Effector memory CD4-positive, alpha-beta T cell (primary cell): ENCODE data around the gene UBE2E2.
"Not testable (repeated sequence)": the region's sequence is repeated elsewhere in the genome, so short reads cannot be mapped to it uniquely, and the experiment has no call there.

Source experiments
- DNase-seq, 3 donors: peaks; one replicate each; pipeline ENCODE4 v3.0.0-alpha.2; 2020
- H3K27ac ChIP-seq: 2 replicates; pipeline ENCODE4 v1.7.0; 2013; ENCODE audit warnings: mild to moderate bottlenecking, low read length, moderate library complexity; ENCODE audit not compliant: insufficient read depth, poor library complexity, severe bottlenecking
- H3K27me3 ChIP-seq: replicated peaks from 2 replicates; pipeline ENCODE4 v1.7.0; 2013; ENCODE audit warnings: mild to moderate bottlenecking, low read length; ENCODE audit not compliant: insufficient read depth, control insufficient read depth, poor library complexity, severe bottlenecking
- H3K36me3 ChIP-seq: 2 replicates; pipeline ENCODE4 v1.7.0; 2013; ENCODE audit warnings: mild to moderate bottlenecking, low read length, moderate library complexity; ENCODE audit not compliant: control insufficient read depth, insufficient read depth
- H3K4me1 ChIP-seq: 2 replicates; pipeline ENCODE4 v1.7.0; 2013; ENCODE audit warnings: low read length, mild to moderate bottlenecking; ENCODE audit not compliant: control insufficient read depth, insufficient read depth, poor library complexity, severe bottlenecking
- H3K4me3 ChIP-seq: 2 replicates; pipeline ENCODE4 v1.7.0; 2013; ENCODE audit warnings: low read length, low read depth, mild to moderate bottlenecking; ENCODE audit not compliant: insufficient read depth, poor library complexity, severe bottlenecking
- H3K9me3 ChIP-seq: 2 replicates; pipeline ENCODE4 v1.7.0; 2013; ENCODE audit warnings: mild to moderate bottlenecking, low read length, moderate library complexity; ENCODE audit not compliant: control insufficient read depth

UBE2E2 gene

GRCh38 chr3:23341147-23341838 lies 138.2 kb downstream of the UBE2E2 start:
- Histone ChIP-seq H3K36me3 (no peaks in the 10 kb centered on the region), H3K4me3 (no peak overlapping the region), H3K27ac (no peak overlapping the region), H3K27me3 (no peaks in the 10 kb centered on the region), H3K4me1 (no peaks in the 10 kb centered on the region), H3K9me3 (no peaks in the 10 kb centered on the region)
- DNase-seq, result no peak

GRCh38 chr3:23342343-23342742 lies 139.2 kb downstream of the UBE2E2 start:
- no peak for DNase-seq
- H3K4me1 ChIP-seq, result no peaks in the 10 kb centered on the region
- no peaks in the 10 kb centered on the region for H3K27me3 ChIP-seq
- H3K9me3 ChIP-seq, result no peaks in the 10 kb centered on the region
- H3K36me3 ChIP-seq, result no peaks in the 10 kb centered on the region
- no peak overlapping the region for H3K4me3 ChIP-seq
- H3K27ac ChIP-seq, result no peak overlapping the region

GRCh38 chr3:23343509-23343908 lies 140.4 kb downstream of the UBE2E2 start:
- Histone ChIP-seq H3K36me3 (no peaks in the 10 kb centered on the region), H3K27ac (no peak overlapping the region), H3K27me3 (no peaks in the 10 kb centered on the region), H3K4me1 (no peaks in the 10 kb centered on the region), H3K4me3 (no peak overlapping the region), H3K9me3 (no peaks in the 10 kb centered on the region)
- no peak for DNase-seq

- no peaks in the 10 kb centered on the region for H3K36me3 ChIP-seq
- H3K9me3 ChIP-seq, result no peaks in the 10 kb centered on the region
- no peak for DNase-seq
- no peaks in the 10 kb centered on the region for H3K27me3 ChIP-seq
- no peaks in the 10 kb centered on the region for H3K4me1 ChIP-seq
- H3K4me3 ChIP-seq, result no peak overlapping the region
- H3K27ac ChIP-seq, result no peak overlapping the region
Observed at GRCh38 chr3:23344886-23345285, 141.8 kb downstream of the UBE2E2 start.

- H3K27me3 ChIP-seq, H3K27ac ChIP-seq, H3K36me3 ChIP-seq, DNase-seq, H3K4me3 ChIP-seq, H3K4me1 ChIP-seq, H3K9me3 ChIP-seq: not testable (repeated sequence)
Observed at GRCh38 chr3:23349444-23349843, 146.3 kb downstream of the UBE2E2 start.

GRCh38 chr3:23356169-23356568 lies 153.0 kb downstream of the UBE2E2 start:
- H3K4me3 ChIP-seq, result no peak overlapping the region

GRCh38 chr3:23356923-23357322 lies 153.8 kb downstream of the UBE2E2 start:
- Histone ChIP-seq H3K4me1 (no peaks in the 10 kb centered on the region), H3K27me3 (no peaks in the 10 kb centered on the region), H3K36me3 (no peaks in the 10 kb centered on the region), H3K9me3 (no peaks in the 10 kb centered on the region), H3K27ac (no peak overlapping the region), H3K4me3 (no peak overlapping the region)
- DNase-seq, result no peak

More at GRCh38 chr3:23356169-23356568, 153.0 kb downstream of the UBE2E2 start:
- no peak for DNase-seq
- Histone ChIP-seq H3K9me3 (no peaks in the 10 kb centered on the region), H3K36me3 (no peaks in the 10 kb centered on the region), H3K27ac (no peak overlapping the region), H3K27me3 (no peaks in the 10 kb centered on the region), H3K4me1 (no peaks in the 10 kb centered on the region)

GRCh38 chr3:23359116-23359515 lies 156.0 kb downstream of the UBE2E2 start:
- H3K27me3 ChIP-seq, result no peaks in the 10 kb centered on the region
- no peak overlapping the region for H3K4me3 ChIP-seq
- H3K4me1 ChIP-seq, result no peaks in the 10 kb centered on the region
- H3K27ac ChIP-seq, result no peak overlapping the region
- DNase-seq, result no peak
- H3K36me3 ChIP-seq, result no peaks in the 10 kb centered on the region
- H3K9me3 ChIP-seq, result no peaks in the 10 kb centered on the region

- Histone ChIP-seq H3K27me3 (no peaks in the 10 kb centered on the region), H3K36me3 (no peaks in the 10 kb centered on the region), H3K4me3 (no peak overlapping the region), H3K4me1 (no peaks in the 10 kb centered on the region), H3K27ac (no peak overlapping the region), H3K9me3 (no peaks in the 10 kb centered on the region)
- no peak for DNase-seq
Observed at GRCh38 chr3:23365066-23365465, 161.9 kb downstream of the UBE2E2 start.

- DNase-seq, result no peak
- H3K27ac ChIP-seq, result no peak overlapping the region
- H3K9me3 ChIP-seq, result no peaks in the 10 kb centered on the region
- H3K4me1 ChIP-seq, result no peaks in the 10 kb centered on the region
- no peaks in the 10 kb centered on the region for H3K36me3 ChIP-seq
- no peaks in the 10 kb centered on the region for H3K27me3 ChIP-seq
- no peak overlapping the region for H3K4me3 ChIP-seq
Observed at GRCh38 chr3:23368731-23369130, 165.6 kb downstream of the UBE2E2 start.
